ENCODE data around the gene MRTO4.
A peak's percentile ranks its signal among the peaks of the same experiment; 100 is the strongest.
"Not testable (repeated sequence)": the region's sequence is repeated elsewhere in the genome, so short reads cannot be mapped to it uniquely, and the experiment has no call there.

Gene MRTO4

DNA sequence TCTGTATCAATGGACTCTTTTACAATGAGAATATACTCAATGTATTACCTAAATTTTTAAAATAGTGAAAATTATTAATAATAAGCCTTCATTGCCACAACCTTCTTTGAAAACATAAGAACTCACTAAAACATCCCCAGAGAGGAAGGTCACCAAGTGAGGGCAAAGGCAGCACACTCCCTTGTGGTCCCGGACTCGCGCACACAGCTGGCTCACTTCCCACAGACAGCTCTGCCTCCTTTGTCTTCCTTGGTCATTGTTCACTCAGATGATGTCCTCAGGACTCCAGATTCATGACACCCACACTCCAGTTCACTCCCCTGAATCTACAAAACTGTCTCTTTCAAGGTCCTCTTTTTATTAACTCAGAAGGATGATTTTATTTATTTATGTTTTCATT is 22.4 kb upstream of the MRTO4 start:
- DNase-seq = no peak

DNA sequence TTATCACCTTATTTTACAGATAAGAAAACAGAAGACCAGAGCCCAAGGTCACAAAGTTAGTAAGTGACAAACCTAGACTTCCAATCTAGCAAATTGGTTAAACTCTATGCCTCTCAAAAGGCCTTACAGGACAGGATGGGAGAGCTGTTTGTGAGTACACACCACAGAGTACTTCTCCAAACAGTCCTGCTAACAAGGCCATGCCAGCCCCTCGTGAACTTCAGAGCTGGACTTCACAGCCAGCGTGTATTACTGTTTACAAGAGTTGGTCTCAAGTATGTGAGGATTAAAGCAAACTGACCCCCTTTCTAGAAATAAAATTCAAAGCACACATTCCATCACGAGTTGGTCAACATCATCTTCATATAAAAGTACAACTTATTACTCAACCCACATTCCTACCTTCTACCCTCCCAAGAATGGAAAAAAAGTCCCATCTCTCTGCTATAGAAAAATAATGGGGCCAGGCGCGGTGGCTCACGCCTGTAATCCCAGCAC is 21.7 kb upstream of the MRTO4 start:
- no peak for DNase-seq

DNA sequence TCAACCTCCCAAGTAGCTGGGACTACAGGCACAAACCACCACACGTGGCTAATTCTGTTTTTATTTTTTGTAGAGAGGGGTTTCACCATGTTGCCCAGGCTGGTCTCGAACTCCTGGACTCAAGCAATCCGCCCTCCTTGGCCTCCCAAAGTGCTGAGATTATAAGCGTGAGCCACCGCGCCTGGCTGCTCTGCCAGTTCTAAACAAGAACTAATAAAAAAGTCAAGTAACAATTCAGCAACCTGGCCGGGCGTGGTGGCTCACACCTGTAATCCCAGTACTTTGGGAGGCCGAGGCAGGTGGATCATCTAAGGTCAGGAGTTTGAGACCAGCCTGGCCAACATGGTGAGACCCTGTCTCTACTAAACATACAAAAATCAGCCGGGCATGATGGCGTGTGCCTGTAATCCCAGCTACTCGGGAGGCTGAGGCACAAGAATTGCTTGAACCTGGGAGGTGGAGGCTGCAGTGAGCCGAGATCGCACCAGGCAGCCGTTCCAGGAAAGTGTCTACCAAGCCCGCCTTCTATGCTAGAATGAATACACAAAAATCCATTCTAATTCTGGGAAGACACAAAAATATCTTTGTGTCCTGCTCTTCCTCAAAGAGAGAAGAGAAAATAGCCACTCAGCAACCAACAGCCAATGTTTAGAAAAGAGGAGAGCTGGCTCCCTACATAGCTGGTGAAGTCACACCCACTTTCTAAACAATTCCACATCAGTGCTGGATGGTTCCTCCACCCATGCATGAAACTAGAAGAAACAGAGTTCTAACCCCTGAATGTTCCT is 19.7 kb upstream of the MRTO4 start:
- DNase-seq = not testable (repeated sequence)

DNA sequence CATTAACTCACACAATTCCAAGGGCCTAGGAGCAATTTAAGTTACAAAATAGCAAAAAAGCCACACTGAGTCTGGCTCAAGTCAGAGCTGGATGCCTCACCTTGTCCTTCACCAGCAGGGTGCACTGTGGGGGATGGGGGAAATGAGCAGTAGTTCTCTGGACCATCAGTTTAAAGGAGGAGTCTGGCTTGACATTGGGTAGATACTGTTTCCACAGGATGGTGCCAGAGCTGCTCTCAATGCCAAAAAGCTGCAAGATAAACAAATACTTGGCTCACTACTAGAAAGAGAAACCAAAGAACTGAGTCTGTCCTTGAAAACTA is 19.1 kb upstream of the MRTO4 start:
- no peak for DNase-seq

DNA sequence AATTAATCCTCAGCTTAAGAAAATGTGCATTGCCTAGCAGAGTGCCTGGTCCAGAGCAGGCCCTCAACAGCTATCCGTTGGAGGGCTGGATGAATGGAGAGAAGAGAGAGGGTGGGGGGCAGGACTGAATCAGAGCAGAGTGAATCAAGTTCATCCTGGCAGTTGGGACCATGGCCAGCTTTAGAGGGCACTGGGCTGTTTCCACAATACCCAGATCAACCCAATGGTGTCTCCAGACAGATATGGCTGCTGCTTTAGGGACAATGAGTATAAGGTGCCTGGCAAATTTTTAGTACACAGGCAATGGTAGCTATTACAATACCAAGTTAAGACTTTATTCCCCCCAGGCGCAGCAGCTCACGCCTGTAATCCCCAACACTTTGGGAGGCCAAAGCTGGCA is 17.4 kb upstream of the MRTO4 start:
- no peak for DNase-seq

DNA sequence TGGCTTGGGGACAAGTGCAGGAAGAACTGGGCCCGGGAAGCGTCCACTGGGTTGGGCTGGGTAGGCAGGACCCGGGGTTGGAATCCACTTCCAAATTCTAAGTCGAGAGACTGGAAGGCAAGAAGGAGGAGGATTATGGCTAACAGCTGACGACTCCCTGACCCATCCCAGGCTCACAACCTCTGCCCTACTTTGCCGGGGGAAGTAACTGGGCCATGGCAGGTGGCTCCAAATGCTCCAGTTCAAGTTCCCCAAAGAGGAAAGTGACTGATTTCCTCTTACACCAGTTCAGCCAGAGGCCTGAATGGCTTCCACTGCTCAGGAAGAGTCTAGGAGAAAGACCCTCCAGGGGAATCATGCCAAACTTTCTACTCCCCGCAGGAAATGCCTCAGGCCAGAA is 11.7 kb upstream of the MRTO4 start:
- no peak for DNase-seq

DNA sequence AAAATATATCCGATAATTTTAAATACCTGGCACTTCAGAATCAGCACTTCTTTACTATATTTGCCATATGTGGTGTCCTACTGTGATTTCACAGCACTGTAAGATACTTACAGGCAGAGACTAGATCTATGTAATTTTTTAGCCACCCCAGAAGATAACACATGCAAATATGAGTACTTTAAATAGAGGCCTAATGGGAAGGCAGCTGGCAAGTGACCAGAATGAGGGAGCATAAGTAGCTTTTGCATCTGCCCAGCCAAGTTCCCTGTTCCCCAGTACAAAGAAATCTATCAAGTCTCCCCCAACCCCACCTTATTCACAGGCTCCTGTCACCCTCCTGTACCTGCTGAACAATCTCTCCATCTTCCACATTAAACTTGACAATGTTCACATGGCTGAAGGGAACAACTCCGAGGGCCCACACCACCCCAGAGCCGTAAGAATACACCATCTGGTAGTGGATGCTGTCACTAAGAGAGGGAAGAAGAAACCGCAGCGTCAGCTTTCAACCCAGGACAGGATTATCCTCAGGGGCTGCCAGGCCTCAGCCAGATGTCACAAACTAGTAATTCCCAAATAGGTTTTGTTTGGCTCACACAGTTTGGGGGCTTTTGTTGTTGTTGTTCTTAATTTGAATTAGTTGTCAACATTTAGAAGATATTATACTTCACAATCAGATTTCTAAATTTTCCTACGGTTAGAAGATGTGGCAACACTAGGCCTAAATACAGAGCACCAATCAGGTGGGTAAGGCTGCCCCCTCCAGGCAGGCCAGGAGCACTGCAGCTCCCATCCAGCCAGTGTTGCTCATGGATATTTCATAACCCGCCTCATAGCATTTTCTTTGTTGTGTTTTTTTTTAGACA is 10.7 kb upstream of the MRTO4 start:
- peak; percentile 72 to 78 for DNase-seq

DNA sequence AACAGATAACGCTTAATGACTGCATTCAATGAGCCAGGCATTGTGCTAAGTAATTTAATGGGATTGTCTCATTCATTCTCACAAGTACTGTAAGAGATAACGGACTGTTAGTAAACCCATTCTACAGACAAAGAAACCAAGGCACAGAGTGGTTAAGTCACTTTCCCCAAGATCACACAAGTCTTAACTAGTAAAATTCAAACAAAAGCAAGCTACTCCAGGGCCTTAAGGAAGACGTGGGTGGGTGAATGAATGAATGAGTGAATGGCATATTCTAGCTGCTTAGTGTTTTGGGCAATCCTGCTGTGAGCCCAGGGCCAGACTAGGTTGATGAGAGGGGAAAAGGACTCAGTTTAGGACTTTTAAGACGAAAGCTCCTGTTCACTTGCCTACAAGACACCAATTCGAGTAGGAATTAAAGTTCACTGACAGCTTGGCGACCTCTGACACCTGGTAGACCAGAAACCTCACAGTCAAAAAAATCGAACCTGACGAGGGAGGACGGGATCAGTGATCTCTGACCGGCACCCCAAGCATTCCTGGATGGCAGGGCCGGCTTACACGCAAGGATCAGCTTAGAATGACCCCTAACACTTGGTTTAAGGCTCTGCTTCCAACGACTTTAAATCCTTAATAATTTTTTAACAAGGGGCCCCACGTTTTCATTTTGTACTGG is 838 bp upstream of the MRTO4 start:
- no peak for DNase-seq

DNA sequence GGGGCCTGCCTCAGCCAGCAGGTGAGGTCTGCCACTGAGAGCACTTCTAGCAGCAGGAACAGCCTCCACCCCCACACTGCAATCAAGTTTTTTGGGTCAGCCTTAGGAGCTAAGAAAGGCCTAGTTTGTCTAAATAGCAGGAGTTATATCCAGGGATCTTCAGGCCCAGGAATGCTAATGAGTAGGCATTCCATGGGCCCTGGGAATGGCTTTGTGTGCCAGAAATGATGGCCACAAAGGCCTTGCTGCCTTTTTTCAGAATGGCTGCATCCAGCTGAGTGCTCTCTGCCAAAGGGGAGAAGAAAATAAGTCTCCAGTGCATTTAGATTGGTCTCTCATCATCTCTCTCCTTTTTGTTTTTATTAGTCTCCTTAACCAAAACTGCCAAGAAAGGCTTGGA is 2.8 kb downstream of the MRTO4 start:
- no peak for DNase-seq

DNA sequence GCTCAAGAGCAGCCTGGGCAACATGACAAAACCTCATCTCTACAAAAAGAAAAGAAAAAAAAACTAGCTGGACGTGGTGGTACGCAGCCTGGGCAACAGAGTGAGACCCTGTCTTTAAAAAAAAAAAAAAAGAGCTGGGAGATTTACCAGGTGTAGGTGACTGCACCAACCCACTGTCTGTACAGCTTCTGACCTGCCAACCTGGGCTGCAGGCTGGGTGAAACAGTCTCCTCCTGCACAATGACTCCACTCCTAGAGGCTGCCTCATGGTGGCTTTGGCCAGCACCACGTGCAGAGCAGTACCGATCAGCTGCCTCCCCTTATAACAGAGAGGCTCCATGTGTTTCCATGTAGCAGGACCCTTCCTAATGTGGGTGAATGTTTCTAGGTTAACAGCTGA is 3.7 kb downstream of the MRTO4 start:
- DNase-seq = no peak

DNA sequence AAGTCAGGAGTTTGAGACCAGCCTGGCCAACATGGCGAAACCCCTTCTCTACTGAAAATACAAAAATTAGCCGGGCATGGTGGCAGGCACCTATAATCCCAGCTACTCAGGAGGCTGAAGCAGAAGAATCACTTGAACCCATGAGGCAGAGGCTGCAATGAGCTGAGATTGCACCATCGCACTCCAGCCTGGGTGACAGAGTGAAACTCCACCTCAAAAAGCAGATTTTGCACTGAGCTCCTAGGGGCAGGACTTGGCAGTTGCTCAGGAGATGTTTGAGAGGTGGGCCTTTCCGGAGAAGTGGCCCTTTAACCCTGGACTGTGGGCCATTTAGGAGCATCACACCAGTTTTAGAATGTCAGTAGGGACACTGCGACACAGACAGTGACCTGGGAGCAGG is 4.7 kb downstream of the MRTO4 start:
- not testable (repeated sequence) for DNase-seq

DNA sequence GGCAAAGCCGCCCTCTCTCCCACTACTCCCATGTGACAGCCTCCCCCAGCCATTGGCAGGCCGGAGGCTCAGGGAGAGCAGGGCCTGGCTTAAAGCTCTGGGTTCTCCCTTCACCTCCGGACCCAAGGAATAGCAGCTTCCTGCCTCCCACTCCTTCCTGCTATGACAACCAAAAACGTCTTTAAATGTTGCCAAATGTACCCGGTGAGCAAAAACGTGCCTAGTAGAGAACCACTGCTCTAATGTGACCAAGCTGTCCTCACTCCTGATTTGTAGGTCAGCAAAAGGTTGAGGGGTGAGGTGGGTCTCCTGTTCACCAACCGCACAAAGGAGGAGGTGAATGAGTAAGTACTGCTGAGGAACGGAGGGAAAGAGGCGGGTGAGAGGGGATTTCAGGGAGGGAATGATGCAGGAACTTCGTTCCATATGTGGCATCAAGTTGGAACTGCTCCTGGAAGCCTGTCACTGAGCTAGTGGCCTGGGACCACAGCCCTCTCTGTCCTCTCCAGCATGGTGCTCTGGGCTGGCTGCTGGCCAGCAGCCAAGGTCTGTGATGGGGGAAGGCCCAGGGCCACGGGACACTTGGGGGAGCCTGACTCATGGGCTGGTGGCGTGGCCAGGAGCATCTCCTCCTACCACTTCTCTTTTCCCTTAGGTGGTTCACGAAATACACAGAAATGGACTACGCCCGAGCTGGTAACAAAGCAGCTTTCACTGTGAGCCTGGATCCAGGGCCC is 5.7 kb downstream of the MRTO4 start:
- DNase-seq = peak; percentile 59 to 72

DNA sequence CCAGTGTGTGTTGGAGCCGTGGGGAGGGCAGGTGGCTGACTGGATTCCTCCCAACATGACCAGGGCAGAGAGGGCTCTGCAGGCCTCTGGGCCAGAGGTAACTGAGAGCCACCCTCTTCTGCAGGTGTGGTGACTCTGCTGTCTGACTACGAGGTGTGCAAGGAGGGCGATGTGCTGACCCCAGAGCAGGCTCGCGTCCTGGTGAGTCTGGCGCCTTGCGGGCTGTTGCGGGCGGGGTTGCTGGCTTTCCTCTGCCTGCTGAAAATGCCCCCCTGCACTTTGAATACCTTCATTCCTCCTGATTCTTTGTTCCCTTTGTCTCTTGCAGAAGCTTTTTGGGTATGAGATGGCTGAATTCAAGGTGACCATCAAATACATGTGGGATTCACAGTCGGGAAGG is 6.7 kb downstream of the MRTO4 start:
- no peak for DNase-seq

DNA sequence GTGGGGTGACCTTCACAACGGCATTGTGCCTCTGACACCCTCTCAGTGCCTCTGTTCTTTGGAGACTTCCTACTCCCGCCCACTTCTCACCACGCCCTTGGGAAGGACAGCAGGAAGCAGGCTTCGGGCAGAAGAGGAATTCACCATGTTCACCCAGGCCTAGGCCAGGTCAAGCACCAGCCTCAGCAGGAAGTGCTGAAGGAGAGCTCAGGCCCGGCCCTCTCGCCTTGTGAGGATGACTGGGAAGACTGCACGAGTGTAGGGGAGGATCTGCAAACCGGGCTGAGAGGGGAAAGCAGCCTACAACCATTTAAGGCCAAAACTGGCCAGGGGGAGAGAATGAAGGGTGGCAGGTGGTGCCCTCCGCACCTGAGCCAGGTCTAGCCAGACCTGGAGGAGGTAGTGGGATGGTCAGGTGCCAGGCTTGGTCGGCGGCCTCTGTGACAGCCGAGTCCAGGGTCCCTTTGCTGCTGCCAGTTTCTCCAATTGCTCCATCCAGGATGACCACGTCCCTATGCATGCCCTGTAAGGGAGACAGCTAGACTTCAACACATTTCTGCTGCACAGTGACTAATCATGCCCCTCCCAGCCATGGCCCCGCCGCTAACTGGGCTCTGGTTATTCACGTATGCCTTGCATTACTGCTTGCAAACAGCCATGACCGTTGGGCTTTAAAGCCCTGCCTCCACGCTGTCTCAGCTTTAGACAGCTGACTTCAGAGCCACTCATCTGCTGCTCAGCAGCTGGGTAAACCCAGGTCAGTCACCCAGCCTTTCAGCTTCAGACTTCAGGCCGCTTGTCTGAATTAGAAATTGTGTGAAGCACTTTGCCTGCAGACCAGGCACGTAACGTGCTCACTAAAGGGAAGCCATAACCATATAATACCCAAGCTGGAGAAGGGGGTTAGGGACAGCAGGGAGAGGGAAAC is 8.9 kb downstream of the MRTO4 start:
- DNase-seq = no peak

DNA sequence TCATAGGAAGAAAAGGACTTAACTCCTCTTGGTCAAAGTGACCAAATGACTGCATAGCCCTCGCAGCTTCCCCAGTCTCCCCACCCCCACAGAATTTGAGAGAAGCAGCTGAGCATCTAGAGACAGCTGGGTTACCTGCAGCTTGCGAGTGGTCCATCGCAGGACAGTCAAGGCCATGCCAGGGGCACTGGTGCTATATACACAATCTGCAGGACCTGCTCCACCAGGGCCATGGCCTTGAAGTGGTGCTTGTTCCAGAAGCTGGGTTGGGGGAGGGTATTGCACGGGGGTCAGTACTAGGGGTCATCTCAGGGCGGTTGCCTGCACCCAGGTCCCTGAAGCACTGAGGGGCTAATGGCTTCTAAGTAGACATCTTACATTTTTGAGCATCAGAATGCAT is 10.4 kb downstream of the MRTO4 start:
- DNase-seq = no peak

DNA sequence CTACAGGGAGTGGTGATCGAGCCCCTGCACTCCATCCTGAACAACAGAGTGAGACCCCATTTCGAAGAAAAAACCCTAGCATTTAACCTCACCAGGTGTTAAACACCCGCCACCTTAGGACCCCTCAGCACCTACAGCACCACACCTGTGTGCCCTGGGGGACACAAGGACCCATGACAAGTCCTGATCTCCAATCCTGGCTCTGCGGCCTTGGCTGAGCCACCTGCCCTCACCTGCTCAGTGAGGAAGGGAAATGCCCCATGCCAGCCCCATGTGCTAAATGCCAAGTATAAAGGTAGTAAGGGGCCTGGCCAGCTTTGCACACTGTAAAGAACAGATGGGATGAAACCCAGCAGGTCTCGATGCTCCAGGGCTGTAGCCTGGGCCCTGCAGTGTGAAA is 11.1 kb downstream of the MRTO4 start:
- no peak for DNase-seq

DNA sequence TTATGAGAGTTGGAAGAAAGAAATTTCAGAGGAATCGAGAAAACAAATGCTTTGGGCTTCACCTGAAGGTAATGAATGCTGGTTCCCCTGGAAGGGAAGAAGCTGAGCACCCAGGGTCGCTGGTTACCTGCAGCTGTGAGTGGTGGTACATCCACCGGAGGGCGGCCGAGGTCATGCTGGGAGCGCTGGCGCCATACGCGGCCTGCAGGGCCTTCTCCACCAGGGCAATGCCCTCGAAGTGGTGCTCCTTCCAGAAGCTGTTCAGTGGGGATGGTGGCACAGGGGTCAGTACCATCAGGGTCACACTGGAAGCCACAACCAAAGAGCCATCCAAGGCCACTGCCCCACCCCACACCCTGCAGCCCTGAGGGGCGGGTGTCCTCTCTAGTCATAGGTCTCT is 16.8 kb downstream of the MRTO4 start:
- no peak for DNase-seq

DNA sequence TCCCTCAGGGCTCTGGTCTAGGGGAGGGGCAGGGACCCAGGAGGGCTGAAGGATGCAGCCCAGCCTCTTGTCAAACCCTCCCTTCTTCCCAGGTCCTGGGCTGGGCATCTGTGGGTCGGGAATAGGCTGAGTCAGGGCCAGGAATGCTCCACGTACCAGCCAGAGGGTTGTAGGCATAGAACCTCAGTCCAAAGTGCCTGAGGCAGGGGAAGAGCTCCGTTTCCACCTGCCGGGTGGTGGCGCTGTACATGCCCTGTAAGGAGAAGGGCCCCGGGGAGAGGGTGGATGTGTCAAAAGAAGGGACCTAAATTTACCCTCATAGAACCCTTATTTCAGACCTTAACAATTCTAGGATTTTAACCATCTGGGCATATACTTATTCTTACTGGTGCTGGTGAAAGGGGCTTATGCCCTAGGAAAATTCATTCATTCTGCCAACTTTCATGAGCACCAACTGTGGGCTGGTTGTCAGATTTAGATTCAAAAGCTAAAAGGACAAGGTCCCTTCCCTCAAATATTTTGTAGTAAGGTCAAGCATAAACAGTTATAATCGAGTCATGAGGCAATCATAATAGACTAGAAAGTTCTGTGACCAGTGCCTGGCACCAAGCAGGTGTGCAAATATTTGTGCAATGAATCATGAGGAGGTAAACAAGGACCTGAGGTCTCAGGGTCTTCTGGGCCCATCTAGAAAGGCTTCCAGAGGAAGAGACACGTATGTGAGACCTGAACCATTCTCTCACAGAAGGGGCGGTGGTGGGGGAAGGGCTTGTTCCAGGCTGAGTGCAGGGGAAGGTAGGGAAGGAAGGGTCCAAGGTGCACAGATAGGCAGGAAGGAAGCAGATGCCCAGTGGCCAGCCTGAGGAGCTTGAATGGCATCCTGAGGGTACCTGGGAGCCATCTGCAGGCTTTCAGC is 18.1 kb downstream of the MRTO4 start:
- not testable (repeated sequence) for DNase-seq

DNA sequence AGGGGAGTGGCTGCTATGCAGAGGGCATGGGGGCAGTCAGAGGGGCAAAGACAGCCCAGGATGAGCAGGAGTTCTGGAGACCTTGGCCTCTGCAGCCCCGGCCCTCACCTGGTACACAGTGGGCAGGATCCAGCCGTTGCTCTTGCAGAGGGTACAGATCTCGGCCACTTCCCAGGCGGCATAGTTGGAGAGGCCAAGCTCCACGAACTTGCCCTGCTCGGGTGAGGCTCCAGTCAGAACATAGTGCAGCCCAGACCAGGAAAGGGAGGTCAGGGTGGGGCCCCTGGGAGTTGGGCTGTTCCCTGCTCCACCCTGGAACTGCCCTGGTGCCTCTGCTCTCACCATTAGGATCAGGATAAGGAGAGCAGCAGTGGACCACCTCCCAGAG is 18.7 kb downstream of the MRTO4 start:
- not testable (repeated sequence) for DNase-seq

DNA sequence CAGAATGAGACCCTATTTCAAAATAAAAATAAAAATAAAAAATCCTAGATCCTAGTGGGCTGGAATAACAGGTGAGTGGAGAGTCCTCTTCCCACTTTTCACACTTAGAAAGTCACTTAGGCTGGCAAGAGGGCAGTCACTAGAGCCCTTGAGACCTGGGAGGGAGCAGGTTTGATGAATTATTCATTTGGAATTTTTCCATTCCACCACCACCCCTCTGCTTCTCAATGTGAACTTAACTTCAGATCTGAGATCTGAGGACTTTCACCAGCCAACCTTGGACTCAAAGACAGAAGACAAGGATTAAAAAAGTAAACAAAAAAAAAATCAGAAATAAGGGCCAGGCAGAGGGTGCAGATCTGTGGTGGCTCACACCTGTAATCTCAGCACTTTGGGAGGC is 20.5 kb downstream of the MRTO4 start:
- DNase-seq = no peak

Measured in activated CD4-positive, alpha-beta T cell treated with anti-CD3 and anti-CD28 coated beads, Interleukin-2, amount 50 U/mL, for 48 hours (primary cell).